Erythroblast (primary cell): Measurements from ENCODE around the gene AOAH.

ENCODE experiments used
- GATA1 ChIP-seq: IDR thresholded peaks from 2 replicates; pipeline ENCODE4 v1.6.1; 2011; ENCODE audit warnings: low read depth, mild to moderate bottlenecking, control low read depth, low read length, moderate library complexity
- POLR2A ChIP-seq: IDR thresholded peaks from 2 replicates; pipeline ENCODE4 v1.6.1; 2011; ENCODE audit warnings: mild to moderate bottlenecking, low read length

GRCh38 chr7:36507475-36508440 lies 216.5 kb downstream of the AOAH start:
- no peak for TF ChIP-seq POLR2A
- no peak for TF ChIP-seq GATA1
